ENCODE measurements around the gene SNX11. TPM values are rescaled to one million over a fixed set of nuclear protein-coding genes. Genes with fewer than 3 reads are reported as not detected.

The SNX11 gene, protein sequence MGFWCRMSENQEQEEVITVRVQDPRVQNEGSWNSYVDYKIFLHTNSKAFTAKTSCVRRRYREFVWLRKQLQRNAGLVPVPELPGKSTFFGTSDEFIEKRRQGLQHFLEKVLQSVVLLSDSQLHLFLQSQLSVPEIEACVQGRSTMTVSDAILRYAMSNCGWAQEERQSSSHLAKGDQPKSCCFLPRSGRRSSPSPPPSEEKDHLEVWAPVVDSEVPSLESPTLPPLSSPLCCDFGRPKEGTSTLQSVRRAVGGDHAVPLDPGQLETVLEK
- total RNA-seq (10 to 100 TPM; 11.4 to 24.8 TPM), polyA plus RNA-seq (10 to 100 TPM; 13.5 to 31.0 TPM)
- long read RNA-seq, donor 1, partial matches to known transcripts = 0 of 3 reads
- long read RNA-seq, donor 1, other reads (novel, unspliced or antisense) = 0 of 3 reads
- long read RNA-seq, donor 2 = 0 reads
- long read RNA-seq, donor 3, partial matches to known transcripts = 0 of 1 reads
- long read RNA-seq, donor 3, other reads (novel, unspliced or antisense) = 0 of 1 reads
- long read RNA-seq, donor 4, partial matches to known transcripts = 11 of 13 reads
- long read RNA-seq, donor 4, other reads (novel, unspliced or antisense) = 0 of 13 reads
- long read RNA-seq, donor 5, partial matches to known transcripts = 0 of 4 reads
- long read RNA-seq, donor 5, other reads (novel, unspliced or antisense) = 0 of 4 reads

DNA sequence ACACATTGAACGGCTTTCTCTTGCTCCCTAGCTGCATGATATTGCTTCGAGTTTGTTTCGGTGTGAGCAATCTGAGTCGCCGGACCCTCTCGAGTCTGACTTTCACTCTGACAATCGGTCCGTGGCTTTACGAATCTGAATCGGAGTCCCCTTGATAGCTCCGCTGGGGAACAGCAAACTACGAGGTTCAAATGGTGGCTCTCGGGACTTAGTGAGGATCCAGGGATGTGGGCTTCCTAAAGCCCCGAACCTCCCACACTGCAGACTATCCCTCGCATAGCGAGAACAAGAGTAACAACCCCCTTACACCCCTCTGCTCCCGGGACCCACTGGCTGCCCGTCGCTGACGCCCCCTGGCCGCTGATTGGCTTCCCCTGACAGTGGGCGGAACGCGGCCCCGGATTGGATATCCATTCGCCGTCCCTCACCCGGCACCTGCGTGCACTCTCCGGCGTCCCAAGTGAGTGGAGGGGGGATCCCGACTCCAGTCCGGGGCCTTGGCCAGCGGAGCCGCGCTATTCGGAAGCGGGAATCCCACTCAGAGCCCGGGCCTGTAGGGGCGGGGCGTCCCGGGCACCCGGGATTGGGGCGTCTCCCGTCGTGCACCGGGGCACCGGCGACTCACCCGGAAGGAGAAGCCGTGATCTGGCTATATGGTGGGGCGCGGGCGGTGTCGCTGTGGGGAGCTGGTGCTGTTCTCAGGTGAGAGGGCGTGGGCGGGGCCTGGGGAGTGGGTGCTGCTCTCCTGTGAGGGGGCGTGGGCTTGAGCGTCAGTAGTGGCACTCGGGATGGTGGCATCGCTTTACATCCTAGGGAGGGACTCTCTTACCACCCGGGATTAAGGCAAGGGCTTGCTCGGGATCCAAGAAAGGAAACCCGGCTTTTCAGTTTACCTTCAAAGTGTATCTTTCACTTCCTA lies at the start of gene SNX11:
TSS of gene SNX11 (plus strand) at position 630 of the 919 bp plus-strand sequence. CDS start 4,278 bp downstream, outside the sequence.
- peak; percentile 95 for ATAC-seq (ENCODE audit: insufficient read depth, low FRiP score)
- 0% methylated on average over 63 to 64 of the region's 64 CpGs for WGBS, 2 donors
- peak within 1 kb of the TSS; percentile 50 to 90 for H3K9ac ChIP-seq (ENCODE audit: insufficient read depth in 1 of 2, low read length in 2 of 2)
- H3K4me1 ChIP-seq (ENCODE audit: control insufficient read depth in 5 of 5, insufficient read depth in 5 of 5, low read length in 5 of 5) = peaks cover 0 to 8% (median 4%) of the 10 kb centered on the region in 5 donors
- H3K9me3 ChIP-seq (ENCODE audit: control insufficient read depth in 4 of 4, insufficient read depth in 3 of 4, low read length in 3 of 4) = no peaks in the 10 kb centered on the region
- H3K27ac ChIP-seq (ENCODE audit: low read depth in 1 of 2, low read length in 1 of 2) = peak within 1 kb of the TSS; percentile 98
- H3K4me3 ChIP-seq = peak within 1 kb of the TSS; percentile 81
- peaks cover 0 to 3% (median under 1%) of the 10 kb centered on the region in 4 donors for H3K36me3 ChIP-seq (ENCODE audit: control insufficient read depth in 4 of 4, insufficient read depth in 4 of 4, low read length in 4 of 4)
- peak; percentile 89 to 93 (median 91) for DNase-seq
- H3K27me3 ChIP-seq (ENCODE audit: control insufficient read depth in 3 of 3, insufficient read depth in 3 of 3, low read length in 2 of 3) = no peaks in the 10 kb centered on the region
- TF ChIP-seq, protein P1, sequence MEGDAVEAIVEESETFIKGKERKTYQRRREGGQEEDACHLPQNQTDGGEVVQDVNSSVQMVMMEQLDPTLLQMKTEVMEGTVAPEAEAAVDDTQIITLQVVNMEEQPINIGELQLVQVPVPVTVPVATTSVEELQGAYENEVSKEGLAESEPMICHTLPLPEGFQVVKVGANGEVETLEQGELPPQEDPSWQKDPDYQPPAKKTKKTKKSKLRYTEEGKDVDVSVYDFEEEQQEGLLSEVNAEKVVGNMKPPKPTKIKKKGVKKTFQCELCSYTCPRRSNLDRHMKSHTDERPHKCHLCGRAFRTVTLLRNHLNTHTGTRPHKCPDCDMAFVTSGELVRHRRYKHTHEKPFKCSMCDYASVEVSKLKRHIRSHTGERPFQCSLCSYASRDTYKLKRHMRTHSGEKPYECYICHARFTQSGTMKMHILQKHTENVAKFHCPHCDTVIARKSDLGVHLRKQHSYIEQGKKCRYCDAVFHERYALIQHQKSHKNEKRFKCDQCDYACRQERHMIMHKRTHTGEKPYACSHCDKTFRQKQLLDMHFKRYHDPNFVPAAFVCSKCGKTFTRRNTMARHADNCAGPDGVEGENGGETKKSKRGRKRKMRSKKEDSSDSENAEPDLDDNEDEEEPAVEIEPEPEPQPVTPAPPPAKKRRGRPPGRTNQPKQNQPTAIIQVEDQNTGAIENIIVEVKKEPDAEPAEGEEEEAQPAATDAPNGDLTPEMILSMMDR (IDR thresholded peaks at IDR 0.05; ENCODE audit: control extremely low read depth, extremely low read depth) = no peak

DNA sequence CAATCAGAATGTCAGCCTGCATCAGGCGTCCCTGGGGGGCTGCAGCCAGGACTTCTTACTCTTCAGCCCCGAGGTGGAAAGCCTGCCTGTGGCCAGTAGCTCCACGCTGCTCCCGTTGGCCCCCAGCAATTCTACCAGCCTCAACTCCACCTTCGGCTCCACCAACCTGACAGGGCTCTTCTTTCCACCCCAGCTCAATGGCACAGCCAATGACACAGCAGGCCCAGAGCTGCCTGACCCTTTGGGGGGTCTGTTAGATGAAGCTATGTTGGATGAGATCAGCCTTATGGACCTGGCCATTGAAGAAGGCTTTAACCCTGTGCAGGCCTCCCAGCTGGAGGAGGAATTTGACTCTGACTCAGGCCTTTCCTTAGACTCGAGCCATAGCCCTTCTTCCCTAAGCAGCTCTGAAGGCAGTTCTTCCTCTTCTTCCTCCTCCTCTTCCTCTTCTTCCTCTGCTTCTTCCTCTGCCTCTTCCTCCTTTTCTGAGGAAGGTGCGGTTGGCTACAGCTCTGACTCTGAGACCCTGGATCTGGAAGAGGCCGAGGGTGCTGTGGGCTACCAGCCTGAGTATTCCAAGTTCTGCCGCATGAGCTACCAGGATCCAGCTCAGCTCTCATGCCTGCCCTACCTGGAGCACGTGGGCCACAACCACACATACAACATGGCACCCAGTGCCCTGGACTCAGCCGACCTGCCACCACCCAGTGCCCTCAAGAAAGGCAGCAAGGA lies 49.0 kb upstream of the SNX11 start:
- no peak overlapping the region for H3K4me3 ChIP-seq
- TF ChIP-seq, protein P1 (IDR thresholded peaks at IDR 0.05; ENCODE audit: control extremely low read depth, extremely low read depth) = no peak
- peaks cover 4 to 21% (median 8%) of the 10 kb centered on the region in 5 donors for H3K4me1 ChIP-seq (ENCODE audit: control insufficient read depth in 5 of 5, insufficient read depth in 5 of 5, low read length in 5 of 5)
- peaks cover 23 to 67% (median 50%) of the 10 kb centered on the region in 4 donors for H3K36me3 ChIP-seq (ENCODE audit: control insufficient read depth in 4 of 4, insufficient read depth in 4 of 4, low read length in 4 of 4)
- DNase-seq (no peak), ATAC-seq (ENCODE audit: insufficient read depth, low FRiP score) (no peak)
- no peak overlapping the region for H3K27ac ChIP-seq (ENCODE audit: low read depth in 1 of 2, low read length in 1 of 2)
- H3K9ac ChIP-seq (ENCODE audit: insufficient read depth in 1 of 2, low read length in 2 of 2) = no peak overlapping the region
- 86 to 89% methylated on average over 11 of the region's 11 CpGs for WGBS, 2 donors
- no peaks in the 10 kb centered on the region for H3K9me3 ChIP-seq (ENCODE audit: control insufficient read depth in 4 of 4, insufficient read depth in 3 of 4, low read length in 3 of 4)
- H3K27me3 ChIP-seq (ENCODE audit: control insufficient read depth in 3 of 3, insufficient read depth in 3 of 3, low read length in 2 of 3) = no peaks in the 10 kb centered on the region

DNA sequence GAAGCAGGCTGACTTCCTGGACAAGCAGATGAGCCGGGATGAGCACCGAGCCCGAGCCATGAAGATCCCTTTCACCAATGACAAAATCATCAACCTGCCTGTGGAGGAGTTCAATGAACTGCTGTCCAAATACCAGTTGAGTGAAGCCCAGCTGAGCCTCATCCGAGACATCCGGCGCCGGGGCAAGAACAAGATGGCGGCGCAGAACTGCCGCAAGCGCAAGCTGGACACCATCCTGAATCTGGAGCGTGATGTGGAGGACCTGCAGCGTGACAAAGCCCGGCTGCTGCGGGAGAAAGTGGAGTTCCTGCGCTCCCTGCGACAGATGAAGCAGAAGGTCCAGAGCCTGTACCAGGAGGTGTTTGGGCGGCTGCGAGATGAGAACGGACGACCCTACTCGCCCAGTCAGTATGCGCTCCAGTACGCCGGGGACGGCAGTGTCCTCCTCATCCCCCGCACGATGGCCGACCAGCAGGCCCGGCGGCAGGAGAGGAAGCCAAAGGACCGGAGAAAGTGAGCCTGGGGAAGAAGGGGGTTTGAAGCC lies 48.4 kb upstream of the SNX11 start:
- Histone ChIP-seq H3K27ac (ENCODE audit: low read depth in 1 of 2, low read length in 1 of 2) (no peak overlapping the region), H3K4me1 (ENCODE audit: control insufficient read depth in 5 of 5, insufficient read depth in 5 of 5, low read length in 5 of 5) (peaks cover 0 to 14% (median 6%) of the 10 kb centered on the region in 5 donors), H3K36me3 (ENCODE audit: control insufficient read depth in 4 of 4, insufficient read depth in 4 of 4, low read length in 4 of 4) (peaks cover 23 to 65% (median 50%) of the 10 kb centered on the region in 4 donors), H3K9me3 (ENCODE audit: control insufficient read depth in 4 of 4, insufficient read depth in 3 of 4, low read length in 3 of 4) (no peaks in the 10 kb centered on the region), H3K4me3 (no peak overlapping the region), H3K9ac (ENCODE audit: insufficient read depth in 1 of 2, low read length in 2 of 2) (no peak overlapping the region), H3K27me3 (ENCODE audit: control insufficient read depth in 3 of 3, insufficient read depth in 3 of 3, low read length in 2 of 3) (no peaks in the 10 kb centered on the region)
- ATAC-seq (ENCODE audit: insufficient read depth, low FRiP score) = no peak
- DNase-seq = no peak
- 95% methylated on average over 32 of the region's 32 CpGs for WGBS, 2 donors
- TF ChIP-seq, protein P1 (IDR thresholded peaks at IDR 0.05; ENCODE audit: control extremely low read depth, extremely low read depth) = no peak
